GM10248 (cell line): ENCODE data around the gene PIMREG.

ENCODE experiments used
- CTCF ChIA-PET: fragments of 300-600 bp; sonication (Branson Sonifier 250); formaldehyde crosslinking; extraction: SDS; loops from one replicate; lab custom pipeline; 2021; ENCODE audit warnings: antibody characterized with exemption; lab: Yijun Ruan, JAX
- POLR2A ChIA-PET: fragments of 350-650 bp; sonication (Branson Sonifier 250); formaldehyde crosslinking; extraction: SDS; loops from one replicate; lab custom pipeline; 2020; ENCODE audit warnings: antibody characterized with exemption; lab: Yijun Ruan, JAX
- DNase-seq: peaks from one replicate; pipeline ENCODE4 v3.0.0; 2012; ENCODE audit errors: extremely low spot score
- TF ChIP-seq, protein P1 (sequence below): IDR thresholded peaks from 2 replicates; pipeline ENCODE4 v1.5.1; 2012; ENCODE audit warnings: mild to moderate bottlenecking, low read depth; ENCODE audit errors: extremely low read depth, missing control alignments, control extremely low read depth

The PIMREG gene

DNA sequence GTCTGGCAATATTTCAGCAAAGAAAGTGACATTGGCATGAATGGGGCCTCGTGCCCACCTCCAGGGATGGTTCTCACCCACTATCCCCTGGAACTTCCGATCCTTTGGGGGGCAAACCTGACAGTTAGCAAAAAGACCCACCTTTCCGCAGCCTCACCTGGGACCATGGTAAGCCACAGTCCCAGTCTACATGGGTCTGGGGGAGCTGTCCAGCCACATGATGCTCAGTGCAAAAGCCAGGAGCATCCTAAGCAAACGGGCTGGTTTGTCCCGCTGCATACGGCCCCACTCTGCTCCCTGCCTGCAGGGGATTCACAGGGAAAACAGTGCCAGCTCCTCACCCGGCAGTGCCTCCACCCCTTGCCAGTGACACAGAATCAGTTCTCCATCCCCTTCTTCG is 28.6 kb upstream of the PIMREG start:
- no peak for DNase-seq
- ChIA-PET POLR2A (no interaction called here), CTCF (no interaction called here)
- TF ChIP-seq, protein P1, sequence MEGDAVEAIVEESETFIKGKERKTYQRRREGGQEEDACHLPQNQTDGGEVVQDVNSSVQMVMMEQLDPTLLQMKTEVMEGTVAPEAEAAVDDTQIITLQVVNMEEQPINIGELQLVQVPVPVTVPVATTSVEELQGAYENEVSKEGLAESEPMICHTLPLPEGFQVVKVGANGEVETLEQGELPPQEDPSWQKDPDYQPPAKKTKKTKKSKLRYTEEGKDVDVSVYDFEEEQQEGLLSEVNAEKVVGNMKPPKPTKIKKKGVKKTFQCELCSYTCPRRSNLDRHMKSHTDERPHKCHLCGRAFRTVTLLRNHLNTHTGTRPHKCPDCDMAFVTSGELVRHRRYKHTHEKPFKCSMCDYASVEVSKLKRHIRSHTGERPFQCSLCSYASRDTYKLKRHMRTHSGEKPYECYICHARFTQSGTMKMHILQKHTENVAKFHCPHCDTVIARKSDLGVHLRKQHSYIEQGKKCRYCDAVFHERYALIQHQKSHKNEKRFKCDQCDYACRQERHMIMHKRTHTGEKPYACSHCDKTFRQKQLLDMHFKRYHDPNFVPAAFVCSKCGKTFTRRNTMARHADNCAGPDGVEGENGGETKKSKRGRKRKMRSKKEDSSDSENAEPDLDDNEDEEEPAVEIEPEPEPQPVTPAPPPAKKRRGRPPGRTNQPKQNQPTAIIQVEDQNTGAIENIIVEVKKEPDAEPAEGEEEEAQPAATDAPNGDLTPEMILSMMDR, result no peak

DNA sequence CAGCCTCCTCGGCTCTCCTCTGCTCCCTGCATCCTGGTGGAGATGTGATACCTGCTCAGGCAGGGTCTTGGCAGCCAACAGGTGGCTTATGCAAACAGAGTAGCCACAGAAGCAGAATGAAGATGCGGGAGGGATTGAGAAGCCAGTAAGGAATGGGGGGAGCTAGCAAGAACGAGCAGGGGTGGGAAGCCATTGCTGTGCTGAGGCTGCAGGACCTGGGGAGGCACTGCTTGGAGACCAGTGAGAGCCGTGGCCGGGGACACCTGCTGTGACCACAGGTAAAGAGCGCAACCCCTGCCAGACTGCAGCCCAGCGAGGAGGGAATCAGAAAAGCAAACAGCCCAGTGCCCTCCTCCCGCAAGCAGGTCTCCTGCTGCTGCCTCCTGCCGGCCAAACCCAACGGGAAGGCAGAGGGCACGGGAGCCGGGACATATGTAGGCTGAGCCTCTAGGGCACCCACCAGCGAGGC is 24.0 kb upstream of the PIMREG start:
- CTCF ChIA-PET, result interaction anchor here (1.4 to 4.7 kb wide), 3 partner anchors 15 to 832 kb away, joined by 5 to 32 read pairs (median 6); partner anchors contain the start of gene AIPL1
- TF ChIP-seq, protein P1, result peak; percentile 19
- POLR2A ChIA-PET, result no interaction called here
- no peak for DNase-seq

DNA sequence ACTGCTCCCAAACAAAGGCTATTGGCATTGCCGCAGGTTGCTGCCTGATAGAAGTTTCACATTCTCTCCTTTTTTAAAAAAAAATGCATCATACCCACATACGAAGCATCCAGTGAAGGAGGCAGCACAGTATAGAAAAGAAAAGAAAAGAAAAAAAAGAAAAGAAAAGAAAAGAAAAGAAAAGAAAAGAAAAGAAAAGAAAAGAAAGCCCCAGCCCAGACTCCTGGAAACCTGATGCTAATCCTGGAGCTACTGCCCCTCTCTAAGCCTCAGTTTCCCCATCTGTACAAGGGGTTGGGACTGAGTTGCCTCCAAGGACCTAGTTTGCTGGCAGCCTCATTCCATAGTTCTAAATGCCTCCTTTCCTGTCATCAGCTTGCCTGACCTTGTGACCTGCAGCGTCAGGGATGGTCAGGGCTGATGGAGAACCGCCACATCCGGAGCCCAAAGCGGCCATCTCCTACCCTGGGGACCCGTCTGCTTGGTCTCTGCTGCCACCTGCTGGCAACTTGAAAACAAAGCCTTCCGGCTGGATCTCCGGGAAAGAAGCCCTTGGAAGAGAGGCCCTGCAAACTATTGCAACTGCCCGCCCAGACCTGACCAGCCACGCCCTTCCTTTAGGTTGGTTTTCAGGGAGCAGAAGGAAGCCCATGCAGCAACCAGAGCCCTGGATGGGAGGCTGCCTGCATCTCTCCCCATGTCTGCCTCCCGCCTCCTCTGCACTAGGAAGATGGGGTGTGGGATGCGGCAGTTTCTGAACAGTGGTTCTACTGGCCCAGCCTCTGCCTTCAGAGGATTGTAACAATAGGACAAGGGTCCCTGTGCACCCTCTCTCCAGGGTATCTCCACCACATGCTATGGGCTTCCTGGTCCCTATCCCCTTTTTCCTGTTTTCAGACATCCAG is 22.3 kb upstream of the PIMREG start:
- ChIA-PET POLR2A (no interaction called here), CTCF (interaction anchor here (0.6 to 4.8 kb wide), 16 partner anchors 9 to 838 kb away, joined by 3 to 33 read pairs (median 4); partner anchors contain the start of genes AIPL1, NLRP1 and PIMREG)
- DNase-seq, result peak; percentile 85
- TF ChIP-seq, protein P1, result peak; percentile 87

DNA sequence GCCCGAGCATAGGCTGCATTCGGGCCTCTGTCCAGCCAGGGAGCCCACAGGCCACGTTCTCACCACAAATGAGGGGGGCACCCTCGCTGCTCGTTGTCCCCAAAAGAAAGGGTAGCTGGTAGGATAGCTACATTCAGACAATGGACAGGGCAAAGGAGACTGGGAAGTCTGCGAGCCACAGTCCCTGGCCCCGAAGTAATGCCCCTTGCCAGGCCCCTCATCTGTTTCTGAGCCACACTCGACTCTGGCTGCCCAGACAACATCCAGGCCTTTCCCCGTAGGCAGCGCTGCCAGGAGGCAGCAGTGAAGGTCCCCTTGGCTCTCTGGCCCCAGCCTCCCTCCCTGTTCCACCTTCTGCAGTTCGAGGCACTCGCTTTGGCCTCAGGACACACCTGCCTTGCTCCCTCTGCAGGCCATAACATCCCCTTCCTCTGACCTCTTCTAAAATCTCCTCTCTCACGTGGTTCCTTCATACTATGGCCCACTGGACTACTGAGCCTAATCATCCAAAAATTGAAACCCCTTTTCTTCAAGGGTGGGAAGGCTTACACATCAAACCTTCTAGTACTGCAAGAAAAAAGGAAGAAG is 21.5 kb upstream of the PIMREG start:
- ChIA-PET POLR2A (no interaction called here), CTCF (interaction anchor here (0.6 to 4.8 kb wide), 9 partner anchors 13 to 836 kb away, joined by 3 to 33 read pairs (median 5); partner anchors contain the start of genes AIPL1 and PIMREG)
- TF ChIP-seq, protein P1, result no peak
- no peak for DNase-seq

DNA sequence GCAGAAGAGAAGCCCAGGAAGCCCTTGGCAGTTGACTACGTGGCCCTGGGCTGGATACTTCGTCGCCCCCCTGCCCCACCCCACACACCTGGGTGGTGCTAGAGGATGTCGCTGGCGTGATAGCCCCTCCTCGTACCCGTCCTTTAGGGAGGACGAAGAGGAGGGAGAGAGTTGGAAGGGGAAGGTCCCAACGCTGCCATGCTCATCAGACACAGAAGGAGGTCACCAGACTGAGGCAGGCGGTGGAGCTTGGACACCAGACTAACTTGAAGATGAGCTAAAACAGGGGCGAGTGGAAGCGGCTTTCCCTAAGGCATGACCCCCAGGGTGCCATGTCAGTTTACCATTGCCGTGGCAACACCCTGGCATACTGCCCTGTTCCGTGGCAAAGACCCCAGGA is 20.3 kb upstream of the PIMREG start:
- DNase-seq, result no peak
- TF ChIP-seq, protein P1, result no peak
- CTCF ChIA-PET, result interaction anchor here (0.8 to 4.8 kb wide), 5 partner anchors 12 to 867 kb away, joined by 3 to 33 read pairs (median 7); partner anchors contain the start of gene AIPL1
- POLR2A ChIA-PET, result no interaction called here

DNA sequence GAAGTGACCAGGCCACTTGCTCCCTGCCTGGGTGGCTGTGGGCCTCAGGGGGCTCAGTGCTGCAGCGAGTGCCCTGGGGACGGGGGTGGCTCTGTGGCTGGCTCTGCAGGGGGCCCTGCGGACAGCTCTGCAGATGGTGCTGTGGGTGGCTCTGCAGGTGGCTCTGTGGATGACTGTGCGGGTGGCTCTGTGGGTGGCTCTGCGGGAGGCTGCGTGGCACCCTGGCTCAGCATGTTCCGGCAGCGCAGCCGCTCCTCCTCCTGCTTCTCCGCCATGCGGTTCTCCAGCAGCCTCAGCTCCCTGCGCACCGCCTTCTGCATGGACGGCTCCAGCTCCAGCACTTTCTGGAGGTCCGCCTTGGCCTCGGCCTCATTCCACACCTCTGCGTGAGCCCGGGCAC is 18.8 kb upstream of the PIMREG start:
- TF ChIP-seq, protein P1, result no peak
- CTCF ChIA-PET, result interaction anchor here (0.9 to 4.8 kb wide), 5 partner anchors 10 to 832 kb away, joined by 3 to 33 read pairs (median 4); partner anchors contain the start of gene AIPL1
- POLR2A ChIA-PET, result no interaction called here
- DNase-seq, result no peak
